HepG2 (cell line): Measurements from ENCODE around the gene COL9A1. TPM values are rescaled to one million over a fixed set of nuclear protein-coding genes. Genes with fewer than 3 reads are reported as not detected.

ENCODE experiments used
- ATAC-seq: fragments of 200-7000 bp; cut with Tn5 transposase; 3 replicates; pipeline ENCODE4 v1.9.1; 2020; ENCODE audit warnings: mild to moderate bottlenecking, moderate library complexity
- BruUV-seq: library from RNA; stranded (reverse); fragments of 400-500 nt; replicated peaks from 2 replicates; lab custom pipeline; 2021; lab: Mats Ljungman, UMichigan
- CTCF ChIA-PET: fragments of 300-600 bp; formaldehyde crosslinking; extraction: SDS; loops from one replicate; lab custom pipeline; 2021; ENCODE audit warnings: low total read pairs, inconsistent platforms, low intra/inter-chr PET ratio; lab: Yijun Ruan, JAX
- POLR2A ChIA-PET: fragments of 350-600 bp; sonication (Branson Sonifier 250); formaldehyde crosslinking; loops from one replicate; lab custom pipeline; 2020; ENCODE audit warnings: antibody characterized with exemption, inconsistent platforms; lab: Yijun Ruan, JAX
- DNase-seq: peaks from one replicate; pipeline ENCODE4 v3.0.0-alpha.2; 2015; ENCODE audit warnings: low spot score
- FAIRE-seq: peaks from 3 replicates; lab custom pipeline; 2011; peaks lifted over from hg19 to GRCh38; lab: Jason Lieb, UNC
- H2AFZ ChIP-seq: one replicate; pipeline ENCODE4 v1.6.1; 2011; ENCODE audit warnings: low read length, inconsistent platforms
- H3K27ac ChIP-seq: fragments of 300-600 bp; 3 replicates; pipeline ENCODE4 v1.8.0; 2011; ENCODE audit warnings: mixed run types, mild to moderate bottlenecking, mixed read lengths, low read length, inconsistent platforms; ENCODE audit not compliant: insufficient read depth; ENCODE audit errors: extremely low read length
- H3K27me3 ChIP-seq, 2 experiments: fragments of 200-600 bp in 1 of 2; 2 replicates in 1 of 2; 3 replicates in 1 of 2; pipeline versions ENCODE4 v1.6.0 to v1.8.0; 2011; ENCODE audit warnings: low read length in 2 of 2, mild to moderate bottlenecking in 2 of 2, moderate library complexity in 2 of 2, inconsistent platforms in 1 of 2; ENCODE audit not compliant: insufficient read depth in 2 of 2, control insufficient read depth in 1 of 2
- H3K36me3 ChIP-seq, 2 experiments: fragments of 200-600 bp in 1 of 2; replicated peaks in 1 of 2; 2 replicates in 1 of 2; 3 replicates in 1 of 2; pipeline versions ENCODE4 v1.5.1 to v1.8.0; 2011; ENCODE audit warnings: low read length in 2 of 2, inconsistent platforms in 1 of 2; ENCODE audit not compliant: insufficient read depth in 2 of 2, control insufficient read depth in 1 of 2
- H3K4me1 ChIP-seq: 2 replicates; pipeline ENCODE4 v1.5.1; 2012; ENCODE audit warnings: low read length, inconsistent platforms; ENCODE audit not compliant: insufficient read depth
- H3K4me2 ChIP-seq: 2 replicates; pipeline ENCODE4 v1.6.0; 2011; ENCODE audit warnings: low read depth, low read length, inconsistent platforms
- H3K4me3 ChIP-seq, 3 experiments: fragments of 200-600 bp in 1 of 3; sonication (generic), shearing (Covaris generic) in 1 of 3; replicated peaks in 1 of 3; 2 replicates each; pipeline ENCODE4 v1.5.1; 2011 to 2016; ENCODE audit warnings: low read length in 3 of 3, inconsistent platforms in 2 of 3, low read depth in 2 of 3, mild to moderate bottlenecking in 2 of 3, control low read depth in 1 of 3, mixed read lengths in 1 of 3; ENCODE audit not compliant: insufficient read depth in 1 of 3
- H3K79me2 ChIP-seq: one replicate; pipeline ENCODE4 v1.6.1; 2011; ENCODE audit warnings: low read length, inconsistent platforms; ENCODE audit not compliant: insufficient read depth
- H3K9ac ChIP-seq: 2 replicates; pipeline ENCODE4 v1.6.0; 2011; ENCODE audit warnings: mild to moderate bottlenecking, low read depth, low read length, inconsistent platforms; ENCODE audit not compliant: insufficient read depth
- H3K9me3 ChIP-seq: 2 replicates; pipeline ENCODE4 v1.5.1; 2012; ENCODE audit warnings: mild to moderate bottlenecking, low read length
- H4K20me1 ChIP-seq: 2 replicates; pipeline ENCODE4 v1.6.0; 2011; ENCODE audit warnings: inconsistent platforms, mild to moderate bottlenecking, low read length, moderate library complexity; ENCODE audit not compliant: insufficient read depth
- AHR ChIP-seq: IDR thresholded peaks from 2 replicates; pipeline ENCODE4 v1.6.1; 2018; ENCODE audit warnings: missing genetic modification reagents, missing compliant biosample characterization
- ELF4 ChIP-seq: sonication (generic); formaldehyde crosslinking; IDR thresholded peaks from 2 replicates; pipeline ENCODE4 v1.5.0; 2020; ENCODE audit warnings: missing genetic modification reagents, mild to moderate bottlenecking, moderate library complexity, borderline replicate concordance
- NCOA5 ChIP-seq: sonication (generic); formaldehyde crosslinking; IDR thresholded peaks from 2 replicates; pipeline ENCODE4 v1.4.0; 2020; ENCODE audit warnings: missing genetic modification reagents
- POLR2G ChIP-seq: fragments of 200-400 bp; formaldehyde crosslinking; IDR thresholded peaks from 2 replicates; pipeline ENCODE4 v1.6.1; 2018; ENCODE audit warnings: mild to moderate bottlenecking, low read depth, low read length, moderate library complexity
- RFX3 ChIP-seq: IDR thresholded peaks from 2 replicates; pipeline ENCODE4 v1.6.1; 2016; ENCODE audit warnings: missing biosample characterization, missing genetic modification reagents
- SIX1 ChIP-seq: sonication (generic); formaldehyde crosslinking; IDR thresholded peaks from 2 replicates; pipeline ENCODE4 v1.4.0; 2020; ENCODE audit warnings: missing genetic modification reagents, borderline replicate concordance
- STAG1 ChIP-seq: sonication (generic); formaldehyde crosslinking; IDR thresholded peaks from 2 replicates; pipeline ENCODE4 v1.4.0; 2020; ENCODE audit warnings: missing genetic modification reagents
- TBL1XR1 ChIP-seq: fragments of 150-350 bp; IDR thresholded peaks from 2 replicates; pipeline ENCODE4 v1.6.1; 2014; ENCODE audit warnings: borderline replicate concordance, low read length; ENCODE audit not compliant: partially characterized antibody
- THAP8 ChIP-seq: sonication (generic); formaldehyde crosslinking; IDR thresholded peaks from 2 replicates; pipeline ENCODE4 v1.5.1; 2020; ENCODE audit warnings: missing genetic modification reagents, mild to moderate bottlenecking, borderline replicate concordance
- ZFP37 ChIP-seq: sonication (generic); formaldehyde crosslinking; IDR thresholded peaks from 2 replicates; pipeline ENCODE4 v1.4.0; 2020; ENCODE audit warnings: missing genetic modification reagents, borderline replicate concordance
- ZNF142 ChIP-seq: sonication (generic); formaldehyde crosslinking; IDR thresholded peaks from 2 replicates; pipeline ENCODE4 v1.4.0; 2020; ENCODE audit warnings: missing genetic modification reagents
- ZNF230 ChIP-seq: sonication (generic); formaldehyde crosslinking; IDR thresholded peaks from 2 replicates; pipeline ENCODE4 v1.4.0; 2020; ENCODE audit warnings: mild to moderate bottlenecking, missing genetic modification reagents
- ZNF3 ChIP-seq: IDR thresholded peaks from 2 replicates; pipeline ENCODE4 v1.7.0; 2017; ENCODE audit warnings: inconsistent platforms
- ZNF329 ChIP-seq: sonication (generic); formaldehyde crosslinking; IDR thresholded peaks from 2 replicates; pipeline ENCODE4 v1.9.0; 2021; ENCODE audit warnings: low read depth, mild to moderate bottlenecking, missing genetic modification reagents
- ZNF354B ChIP-seq: sonication (generic); formaldehyde crosslinking; IDR thresholded peaks from 2 replicates; pipeline ENCODE4 v1.8.0; 2022; ENCODE audit warnings: mild to moderate bottlenecking, missing genetic modification reagents
- ZNF414 ChIP-seq: sonication (generic); formaldehyde crosslinking; IDR thresholded peaks from 2 replicates; pipeline ENCODE4 v1.5.0; 2020; ENCODE audit warnings: missing genetic modification reagents
- ZNF547 ChIP-seq: sonication (generic); formaldehyde crosslinking; IDR thresholded peaks from 2 replicates; pipeline ENCODE4 v1.5.1; 2020; ENCODE audit warnings: mild to moderate bottlenecking, missing genetic modification reagents
- ZNF570 ChIP-seq: sonication (generic); formaldehyde crosslinking; IDR thresholded peaks from 2 replicates; pipeline ENCODE4 v1.4.0; 2020; ENCODE audit warnings: mild to moderate bottlenecking, missing genetic modification reagents, borderline replicate concordance
- ZNF607 ChIP-seq: sonication (generic); formaldehyde crosslinking; IDR thresholded peaks from 2 replicates; pipeline ENCODE4 v1.5.1; 2020; ENCODE audit warnings: missing genetic modification reagents, mild to moderate bottlenecking, borderline replicate concordance
- WGBS: methylation state at CpG from one replicate; pipeline ENCODE4 v1.1.6; 2017; ENCODE audit warnings: low lambda C conversion rate; 5-methylcytosine and 5-hydroxymethylcytosine counted together
- in situ Hi-C: cut with HindIII; loops from 2 replicates; pipeline ENCODE4 v1.10.0; 2017; ENCODE audit warnings: low pct_unique_long_range_greater_than_20kb; ENCODE audit not compliant: extremely low pct_ligation_motif_present
- intact Hi-C: fragments of 100-400 bp; cut with micrococcal nuclease; formaldehyde crosslinking; loops from one replicate; pipeline ENCODE4 v1.10.0; 2022; ENCODE audit not compliant: unreplicated experiment
- polyA plus RNA-seq, 8 experiments: library from polyadenylated mRNA; depleted of rRNA in 3 of 8; stranded (reverse) in 7 of 8; unstranded in 1 of 8; fragments of >200 nt; fragmentation: Illumina TruSeq in 4 of 8; extraction: Trizol in 4 of 8; gene quantifications; 2 replicates each; pipeline versions ENCODE4 v1.2.1 to v1.2.3, GENCODE V29; 2011 to 2016; ENCODE audit warnings: low read depth in 4 of 8, missing spikeins in 1 of 8, mixed read lengths in 1 of 8; ENCODE audit not compliant: insufficient read depth in 1 of 8
- total RNA-seq, 5 experiments: library from RNA; depleted of rRNA; stranded (reverse); fragments of >200 nt; fragmentation: Illumina TruSeq; extraction: Trizol; gene quantifications; 2 replicates each; pipeline ENCODE4 v1.2.3, GENCODE V29; 2016; ENCODE audit warnings: low read depth in 1 of 5

The COL9A1 gene
- total and polyA plus RNA-seq, 2 of the 13 experiments (the other 11 are each of a cell fraction or from before 2014, with no cell fraction given): 0.08 TPM; not detected in 1

- H3K9ac ChIP-seq: no peak overlapping the region
- FAIRE-seq (peak; percentile 8), DNase-seq (peak; percentile 33), ATAC-seq (no peak)
- H3K4me1 ChIP-seq: no peaks in the 10 kb centered on the region
- in situ Hi-C loops: no loop called here
- ChIA-PET POLR2A (no interaction called here), CTCF (interaction anchor here (0.8 to 4.2 kb wide), 3 partner anchors 59 to 702 kb away, joined by 4 to 37 read pairs (median 4); no protein-coding TSS in a partner anchor)
- H3K27ac ChIP-seq: no peak overlapping the region
- H3K4me3 ChIP-seq: no peak overlapping the region
- no peak overlapping the region for H2AFZ ChIP-seq
- no TSS peak for BruUV-seq
- H3K36me3 ChIP-seq: no peaks in the 10 kb centered on the region
- intact Hi-C loops: loop anchor here (1.0 to 5.0 kb wide), 5 partner anchors 59 to 703 kb away; no protein-coding TSS in a partner anchor
- 8% methylated on average over 4 of the region's 4 CpGs for WGBS
- no peaks in the 10 kb centered on the region for H3K79me2 ChIP-seq
- no peaks in the 10 kb centered on the region for H4K20me1 ChIP-seq
- no peak overlapping the region for H3K4me2 ChIP-seq
- no peaks in the 10 kb centered on the region for H3K9me3 ChIP-seq
- no peaks in the 10 kb centered on the region for H3K27me3 ChIP-seq
- no peak for TF ChIP-seq RFX3 (CRISPR knock-in tag)
- no peak for TF ChIP-seq ZNF329 (CRISPR knock-in tag)
- TF ChIP-seq AHR (CRISPR knock-in tag): no peak
- peak; percentile 75 for TF ChIP-seq STAG1 (CRISPR knock-in tag)
- peak; percentile 78 for TF ChIP-seq SIX1 (CRISPR knock-in tag)
- TF ChIP-seq NCOA5 (CRISPR knock-in tag): no peak
- no peak for TF ChIP-seq ZNF570
- TF ChIP-seq ZNF547: no peak
- no peak for TF ChIP-seq ZNF3 (CRISPR knock-in tag)
- no peak for TF ChIP-seq ZNF142 (CRISPR knock-in tag)
- no peak for TF ChIP-seq ZNF354B
- TF ChIP-seq TBL1XR1: no peak
- no peak for TF ChIP-seq ZNF607 (CRISPR knock-in tag)
- TF ChIP-seq ELF4 (CRISPR knock-in tag): no peak
- TF ChIP-seq ZFP37 (CRISPR knock-in tag): no peak
- no peak for TF ChIP-seq POLR2G
- no peak for TF ChIP-seq ZNF414 (CRISPR knock-in tag)
- no peak for TF ChIP-seq THAP8 (CRISPR knock-in tag)
- no peak for TF ChIP-seq ZNF230 (CRISPR knock-in tag)
Observed at GRCh38 chr6:70310063-70310694, 7.3 kb upstream of the COL9A1 start.
